ENCODE measurements around the gene HS3ST4. TPM values are rescaled to one million over a fixed set of nuclear protein-coding genes. Genes with fewer than 3 reads are reported as not detected.

Gene HS3ST4
- total and polyA plus RNA-seq, 2 of the 8 experiments (the other 6 are each of a cell fraction or from before 2014, with no cell fraction given) = 1.9 to 3.3 TPM

DNA sequence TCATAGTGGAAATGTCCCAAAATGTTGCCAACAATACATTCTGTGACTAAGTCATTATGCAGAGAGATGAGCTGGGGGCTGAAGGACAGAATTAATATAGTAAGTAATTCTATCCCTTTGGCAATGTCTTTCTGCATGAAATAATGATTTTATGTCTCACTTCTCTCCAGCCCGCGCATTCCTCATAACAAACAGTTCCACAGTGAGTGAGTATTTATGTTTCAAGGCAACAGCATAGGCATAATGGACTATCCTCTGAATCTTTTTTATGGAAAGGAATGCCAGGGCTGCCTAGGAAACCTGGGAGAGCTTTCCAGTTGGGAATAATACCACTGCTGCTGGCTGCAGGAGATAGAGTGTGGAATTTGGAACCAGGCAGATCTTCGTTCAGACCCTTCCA, 477.7 kb downstream of the HS3ST4 start:
- no peak overlapping the region for H2AFZ ChIP-seq (ENCODE audit: low read length)
- H3K4ac ChIP-seq (replicated peaks; ENCODE audit: insufficient read length, low read depth, low read length) = no peak overlapping the region
- H4K8ac ChIP-seq (ENCODE audit: extremely low read depth, insufficient read depth, low read length) = no peak overlapping the region
- no peak overlapping the region for H2BK5ac ChIP-seq (ENCODE audit: low read depth, low read length)
- H3K79me1 ChIP-seq (ENCODE audit: low read depth, low read length) = no peaks in the 10 kb centered on the region
- H3K23ac ChIP-seq (ENCODE audit: insufficient read length) = no peak overlapping the region
- no peaks in the 10 kb centered on the region for H3K4me1 ChIP-seq (replicated peaks in 1 of 4; ENCODE audit: control insufficient read depth in 3 of 4, insufficient read depth in 4 of 4, low read length in 3 of 4)
- H3K4me2 ChIP-seq (ENCODE audit: insufficient read depth in 1 of 2, low read depth in 2 of 2, low read length in 2 of 2) = no peak overlapping the region
- H2BK15ac ChIP-seq (ENCODE audit: low read length) = no peak overlapping the region
- H3K79me2 ChIP-seq (ENCODE audit: control insufficient read depth in 1 of 2, insufficient read depth in 2 of 2, low read length in 2 of 2) = no peaks in the 10 kb centered on the region
- H4K5ac ChIP-seq (ENCODE audit: insufficient read length, low read depth, low read length) = no peak overlapping the region
- no peak for DNase-seq (ENCODE audit: low read depth in 1 of 2, low spot score in 2 of 2)
- H3K9ac ChIP-seq (replicated peaks in 1 of 4; ENCODE audit: extremely low read depth in 1 of 4, low read depth in 3 of 4, low read length in 3 of 4) = no peak overlapping the region
- no peaks in the 10 kb centered on the region; a peak in 1 of 4 replicates for H3K9me3 ChIP-seq (ENCODE audit: insufficient read depth in 2 of 2, low read depth in 1 of 2, low read length in 1 of 2)
- no peak overlapping the region for H2BK12ac ChIP-seq (ENCODE audit: low read depth, low read length)
- FAIRE-seq = no peak
- ChIA-PET CTCF (ENCODE audit: partially characterized antibody) (interaction anchor here (0.8 to 0.9 kb wide), 2 partner anchors 8 to 12 kb away, joined by 3 read pairs; no protein-coding TSS in a partner anchor), POLR2A (ENCODE audit: partially characterized antibody) (no interaction called here)
- H4K91ac ChIP-seq (replicated peaks; ENCODE audit: insufficient read length, low read length) = no peak overlapping the region
- no peak overlapping the region for H3K18ac ChIP-seq (ENCODE audit: extremely low read depth, low read length)
- H3K56ac ChIP-seq (replicated peaks; ENCODE audit: insufficient read length, low read depth, low read length) = no peak overlapping the region
- no peak overlapping the region for H3K14ac ChIP-seq (ENCODE audit: insufficient read length)
- H3K27ac ChIP-seq (ENCODE audit: low read depth, low read length) = no peak overlapping the region
- H2BK20ac ChIP-seq (ENCODE audit: low read length) = 0 out of 2 replicates have a peak overlapping the region, but pooled peaks have one; percentile 80
- TF ChIP-seq SAP30 (IDR thresholded peaks at IDR 0.05; ENCODE audit: insufficient read depth, insufficient replicate concordance, low read length) (no peak), MAX (IDR thresholded peaks at IDR 0.05) (no peak), SIX5 (IDR thresholded peaks at IDR 0.05; ENCODE audit: low read depth, low read length) (no peak), POU5F1 (IDR thresholded peaks at IDR 0.05; ENCODE audit: low read depth, low read length) (no peak), RFX5 (IDR thresholded peaks at IDR 0.05; ENCODE audit: borderline replicate concordance, low read depth, low read length) (no peak)
- no peak overlapping the region for H3K4me3 ChIP-seq (ENCODE audit: extremely low read depth in 1 of 4, insufficient read depth in 2 of 4, low read depth in 3 of 4, low read length in 4 of 4)
- no peak overlapping the region for H2AK5ac ChIP-seq (ENCODE audit: low read depth, low read length)
- no peaks in the 10 kb centered on the region for H3K36me3 ChIP-seq (ENCODE audit: control insufficient read depth in 2 of 4, insufficient read depth in 4 of 4, low read length in 3 of 4)
- WGBS, 2 experiments (ENCODE audit: extremely low coverage in 1 of 2, insufficient coverage in 1 of 2, insufficient read length in 1 of 2, insufficient replicate concordance in 2 of 2, low coverage in 1 of 2, low lambda C conversion rate in 2 of 2, missing lambda C conversion rate in 1 of 2) = 98% methylated on average over 3 of the region's 3 CpGs; no CpG with 5 or more reads in 1 of the 2 experiments
- no peak overlapping the region for H2BK120ac ChIP-seq (replicated peaks; ENCODE audit: low read depth, low read length)
- H3K27me3 ChIP-seq (replicated peaks in 1 of 4; ENCODE audit: control insufficient read depth in 3 of 4, extremely low read depth in 1 of 4, insufficient read depth in 3 of 4, low read length in 3 of 4) = no peaks in the 10 kb centered on the region
- H4K20me1 ChIP-seq (replicated peaks in 1 of 2; ENCODE audit: control insufficient read depth in 1 of 2, insufficient read depth in 2 of 2, low read length in 2 of 2) = no peaks in the 10 kb centered on the region
- peaks cover 1% of the 10 kb centered on the region; the same call in 1 of the 2 replicates for H3K23me2 ChIP-seq (ENCODE audit: low read depth, low read length)
